ENCODE data around the gene MORN5. TPM values are rescaled to one million over a fixed set of nuclear protein-coding genes. Genes with fewer than 3 reads are reported as not detected.

Gene MORN5
- total and polyA plus RNA-seq, 8 donors: 3.3 to 80.4 (median 13.6) TPM; not detected in 5

DNA sequence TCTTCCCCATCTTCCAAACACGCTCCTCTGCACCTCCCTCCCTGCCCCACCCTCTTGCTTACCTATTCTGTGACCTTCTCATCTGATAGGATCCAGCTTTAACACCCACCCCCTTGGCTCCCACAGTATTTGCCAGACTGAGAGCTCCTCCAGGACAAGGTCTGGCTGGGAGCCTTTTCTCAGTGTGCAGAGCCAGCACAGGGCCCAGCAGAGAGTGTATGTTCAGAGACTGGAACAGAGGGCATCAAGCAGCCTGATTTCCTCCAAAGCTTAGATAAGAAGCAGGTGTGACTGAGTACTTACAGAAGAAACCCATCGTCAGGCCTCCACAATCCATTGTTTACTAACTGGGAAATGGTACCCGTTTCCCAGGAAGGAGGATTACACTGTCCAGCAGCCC is 42.4 kb downstream of the MORN5 start:
- intact Hi-C loops (cut with DNase I; ENCODE audit: low total_unique reads): no loop called here
- peak; percentile 55 to 79 for DNase-seq
- H3K4me3 ChIP-seq: no peak overlapping the region
- 28 to 49% (median 41%) methylated on average over 3 of the region's 3 CpGs for WGBS, 5 donors
- H3K4me1 ChIP-seq: peaks cover 0 to 24% (median 7%) of the 10 kb centered on the region in 4 donors
- peaks cover 0 to 18% (median 0%) of the 10 kb centered on the region in 3 donors for H3K27me3 ChIP-seq
- H3K36me3 ChIP-seq: no peaks in the 10 kb centered on the region
- no peaks in the 10 kb centered on the region for H3K9me3 ChIP-seq
- H3K27ac ChIP-seq: peak overlapping the region in 1 of 5 donors; percentile 28
- TF ChIP-seq, protein P1, sequence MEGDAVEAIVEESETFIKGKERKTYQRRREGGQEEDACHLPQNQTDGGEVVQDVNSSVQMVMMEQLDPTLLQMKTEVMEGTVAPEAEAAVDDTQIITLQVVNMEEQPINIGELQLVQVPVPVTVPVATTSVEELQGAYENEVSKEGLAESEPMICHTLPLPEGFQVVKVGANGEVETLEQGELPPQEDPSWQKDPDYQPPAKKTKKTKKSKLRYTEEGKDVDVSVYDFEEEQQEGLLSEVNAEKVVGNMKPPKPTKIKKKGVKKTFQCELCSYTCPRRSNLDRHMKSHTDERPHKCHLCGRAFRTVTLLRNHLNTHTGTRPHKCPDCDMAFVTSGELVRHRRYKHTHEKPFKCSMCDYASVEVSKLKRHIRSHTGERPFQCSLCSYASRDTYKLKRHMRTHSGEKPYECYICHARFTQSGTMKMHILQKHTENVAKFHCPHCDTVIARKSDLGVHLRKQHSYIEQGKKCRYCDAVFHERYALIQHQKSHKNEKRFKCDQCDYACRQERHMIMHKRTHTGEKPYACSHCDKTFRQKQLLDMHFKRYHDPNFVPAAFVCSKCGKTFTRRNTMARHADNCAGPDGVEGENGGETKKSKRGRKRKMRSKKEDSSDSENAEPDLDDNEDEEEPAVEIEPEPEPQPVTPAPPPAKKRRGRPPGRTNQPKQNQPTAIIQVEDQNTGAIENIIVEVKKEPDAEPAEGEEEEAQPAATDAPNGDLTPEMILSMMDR (IDR thresholded peaks at IDR 0.05): no peak
- TF ChIP-seq POLR2AphosphoS5 (IDR thresholded peaks at IDR 0.05) (peak in 1 of 3 donors; percentile 8), EP300 (IDR thresholded peaks at IDR 0.05) (no peak)

DNA sequence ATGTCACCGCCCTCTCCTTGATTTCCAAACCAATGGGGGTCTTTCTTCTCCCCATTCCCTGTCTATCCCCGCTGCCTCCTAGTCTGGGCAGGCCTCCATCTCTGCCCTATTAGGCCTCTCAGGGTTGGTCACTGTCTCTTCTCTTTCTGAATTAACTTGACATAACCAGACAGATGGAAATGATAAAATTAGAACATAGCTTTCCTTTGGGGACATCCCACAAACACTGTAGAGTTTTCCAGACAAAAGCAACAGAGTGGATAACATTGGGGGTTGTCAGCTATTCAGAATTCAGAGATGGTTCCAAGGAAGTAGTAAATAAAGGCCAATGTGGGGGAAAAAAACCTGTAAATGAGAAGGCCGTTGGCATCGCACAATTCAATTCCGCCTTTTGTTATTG is 44.3 kb downstream of the MORN5 start:
- TF ChIP-seq POLR2AphosphoS5 (IDR thresholded peaks at IDR 0.05): no peak
- no peak for TF ChIP-seq POLR2A (IDR thresholded peaks at IDR 0.05)
- TF ChIP-seq, protein P1 (IDR thresholded peaks at IDR 0.05): no peak
- TF ChIP-seq EP300 (IDR thresholded peaks at IDR 0.05): no peak
- WGBS, 5 donors: 93 to 97% (median 94%) methylated on average over 5 of the region's 5 CpGs
- Histone ChIP-seq H3K27me3 (peaks cover 0 to 26% (median 0%) of the 10 kb centered on the region in 3 donors), H3K9me3 (no peaks in the 10 kb centered on the region), H3K4me3 (no peak overlapping the region), H3K4me1 (peaks cover 0 to 24% (median 7%) of the 10 kb centered on the region in 4 donors), H3K27ac (no peak overlapping the region), H3K36me3 (no peaks in the 10 kb centered on the region)
- intact Hi-C loops (cut with DNase I; ENCODE audit: low total_unique reads): no loop called here
- no peak for DNase-seq

DNA sequence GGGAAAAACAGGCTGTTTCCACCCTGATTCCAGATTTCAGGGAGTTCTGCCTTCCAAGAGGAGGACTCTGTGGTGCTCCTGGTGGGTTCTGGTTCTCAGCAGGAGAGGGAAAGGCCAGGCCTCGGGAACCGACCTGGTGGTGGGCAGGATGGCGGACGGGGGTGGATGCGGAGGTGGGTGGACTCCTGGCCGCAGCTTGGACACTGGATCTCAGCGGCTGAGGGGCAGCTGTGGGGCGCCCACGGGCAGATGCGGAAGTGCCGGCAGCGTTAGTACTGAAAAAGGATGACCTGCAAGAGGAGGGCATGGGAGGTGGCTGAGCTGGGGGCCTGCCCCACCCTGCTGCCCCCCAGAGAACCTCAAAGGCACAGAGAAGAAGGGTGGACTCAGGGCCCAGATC is 44.8 kb downstream of the MORN5 start:
- WGBS, 5 donors: 87 to 95% (median 93%) methylated on average over 11 to 12 of the region's 12 CpGs
- TF ChIP-seq EP300 (IDR thresholded peaks at IDR 0.05) (no peak), POLR2AphosphoS5 (IDR thresholded peaks at IDR 0.05) (no peak)
- TF ChIP-seq, protein P1 (IDR thresholded peaks at IDR 0.05): no peak
- DNase-seq: no peak
- H3K36me3 ChIP-seq: no peaks in the 10 kb centered on the region
- no peak overlapping the region for H3K4me3 ChIP-seq
- H3K4me1 ChIP-seq: peaks cover 0 to 24% (median 7%) of the 10 kb centered on the region in 4 donors
- no peaks in the 10 kb centered on the region for H3K9me3 ChIP-seq
- H3K27me3 ChIP-seq: peaks cover 0 to 31% (median 0%) of the 10 kb centered on the region in 3 donors
- no peak overlapping the region for H3K27ac ChIP-seq
- intact Hi-C loops (cut with DNase I; ENCODE audit: low total_unique reads): no loop called here

DNA sequence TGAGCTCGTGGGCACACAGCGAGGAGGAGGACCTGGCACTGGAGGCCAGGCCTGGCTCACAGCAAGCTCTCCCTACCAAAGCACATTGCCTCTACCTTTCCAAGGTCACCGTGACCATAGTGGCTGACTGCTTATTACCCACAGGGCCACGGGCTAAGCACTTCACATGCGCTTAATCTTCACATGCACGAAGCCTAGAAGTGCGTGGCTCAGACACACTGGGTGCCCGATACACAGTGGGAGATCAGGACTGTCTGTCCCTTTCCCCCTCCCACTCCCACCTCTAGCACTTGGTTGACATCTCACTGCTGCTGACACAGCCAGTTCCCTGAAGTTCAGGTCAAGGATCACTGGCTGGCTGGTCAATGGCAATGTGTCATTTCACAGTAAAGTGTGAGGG is 45.5 kb downstream of the MORN5 start:
- intact Hi-C loops (cut with DNase I; ENCODE audit: low total_unique reads): no loop called here
- Histone ChIP-seq H3K9me3 (no peaks in the 10 kb centered on the region), H3K4me1 (peaks cover 0 to 24% (median 7%) of the 10 kb centered on the region in 4 donors), H3K27ac (no peak overlapping the region), H3K4me3 (no peak overlapping the region), H3K36me3 (no peaks in the 10 kb centered on the region), H3K27me3 (peaks cover 0 to 35% (median 0%) of the 10 kb centered on the region in 3 donors)
- TF ChIP-seq, protein P1 (IDR thresholded peaks at IDR 0.05): no peak
- TF ChIP-seq EP300 (IDR thresholded peaks at IDR 0.05) (no peak), POLR2AphosphoS5 (IDR thresholded peaks at IDR 0.05) (no peak)
- DNase-seq: no peak
- 87 to 93% (median 92%) methylated on average over 8 of the region's 8 CpGs for WGBS, 5 donors

Data from stomach (tissue), 9 donors.